SJSA1 (cell line): ENCODE measurements around the gene TCP11. TPM values are rescaled to one million over a fixed set of nuclear protein-coding genes. Genes with fewer than 3 reads are reported as not detected.
"Not testable (repeated sequence)": the region's sequence is repeated elsewhere in the genome, so short reads cannot be mapped to it uniquely, and the experiment has no call there.

Experiments
- DNase-seq, 2 experiments: peaks; one replicate each; pipeline ENCODE4 v3.0.0-alpha.2; 2015 to 2020; ENCODE audit warnings: low spot score in 2 of 2, low read depth in 1 of 2
- H3K27ac ChIP-seq: fragments of 250-450 bp; sonication (Bioruptor Pico); 2 replicates; pipeline ENCODE4 v1.5.1; 2020; ENCODE audit warnings: mild to moderate bottlenecking, moderate library complexity
- H3K27me3 ChIP-seq: fragments of 250-450 bp; sonication (Bioruptor Pico); replicated peaks from 2 replicates; pipeline ENCODE4 v1.5.1; 2020; ENCODE audit warnings: mild to moderate bottlenecking, moderate library complexity
- H3K36me3 ChIP-seq: fragments of 250-450 bp; sonication (Bioruptor Pico); 2 replicates; pipeline ENCODE4 v1.5.1; 2020; ENCODE audit warnings: mild to moderate bottlenecking
- H3K4me1 ChIP-seq: fragments of 250-450 bp; sonication (Bioruptor Pico); replicated peaks from 2 replicates; pipeline ENCODE4 v1.6.1; 2021; ENCODE audit warnings: mild to moderate bottlenecking
- H3K4me3 ChIP-seq: fragments of 250-450 bp; sonication (Bioruptor Pico); 2 replicates; pipeline ENCODE4 v1.5.1; 2020; ENCODE audit warnings: mild to moderate bottlenecking
- H3K9me3 ChIP-seq: fragments of 250-450 bp; sonication (Bioruptor Pico); replicated peaks from 2 replicates; pipeline ENCODE4 v1.5.1; 2020; ENCODE audit warnings: mild to moderate bottlenecking
- total RNA-seq: library from RNA; depleted of rRNA; stranded (reverse); fragments of >200 nt; shearing (Covaris generic); gene quantifications from 2 replicates; pipeline ENCODE4 v1.2.3, GENCODE V29; 2014

The TCP11 gene
- total RNA-seq, 1 experiment from 2014 or later = 1.6 TPM

DNA sequence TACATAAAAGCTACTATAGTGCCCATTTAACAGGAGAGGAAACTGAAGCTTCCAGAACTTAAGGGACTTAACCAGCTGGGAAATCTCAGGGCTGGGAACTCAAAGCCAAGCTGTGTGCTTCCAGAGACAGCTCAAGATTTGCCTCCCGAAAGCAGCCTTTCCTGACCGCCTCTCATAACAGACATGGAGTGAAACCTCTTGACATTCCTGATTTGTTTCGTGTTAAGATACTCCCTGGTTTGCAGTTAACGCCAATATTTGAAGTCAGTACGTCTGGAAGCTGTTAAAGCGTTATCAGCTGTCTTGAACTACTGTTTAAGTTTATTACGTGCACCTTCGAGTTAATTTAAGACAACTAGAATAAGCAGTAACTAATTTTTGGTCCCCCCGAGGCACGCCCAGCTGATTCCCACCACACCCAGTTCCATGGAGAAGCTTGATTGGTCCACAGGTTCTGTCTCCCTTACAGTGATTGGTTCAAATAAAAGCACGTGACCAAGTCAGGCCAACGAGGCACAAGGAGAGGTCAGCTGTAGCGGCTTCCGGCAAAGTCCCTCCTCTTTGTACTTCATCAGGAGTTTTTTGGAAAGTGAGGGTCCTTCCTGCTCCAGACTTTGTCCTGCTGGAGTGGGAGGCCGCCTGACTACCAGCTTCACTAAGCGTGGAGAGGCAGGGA, 8.9 kb upstream of the TCP11 start:
- DNase-seq = no peak
- Histone ChIP-seq H3K4me1 (peaks cover 57% of the 10 kb centered on the region), H3K27me3 (no peaks in the 10 kb centered on the region), H3K36me3 (no peaks in the 10 kb centered on the region), H3K4me3 (no peak overlapping the region), H3K27ac (0 out of 2 replicates have a peak overlapping the region, but pooled peaks have one; percentile 88), H3K9me3 (no peaks in the 10 kb centered on the region)

DNA sequence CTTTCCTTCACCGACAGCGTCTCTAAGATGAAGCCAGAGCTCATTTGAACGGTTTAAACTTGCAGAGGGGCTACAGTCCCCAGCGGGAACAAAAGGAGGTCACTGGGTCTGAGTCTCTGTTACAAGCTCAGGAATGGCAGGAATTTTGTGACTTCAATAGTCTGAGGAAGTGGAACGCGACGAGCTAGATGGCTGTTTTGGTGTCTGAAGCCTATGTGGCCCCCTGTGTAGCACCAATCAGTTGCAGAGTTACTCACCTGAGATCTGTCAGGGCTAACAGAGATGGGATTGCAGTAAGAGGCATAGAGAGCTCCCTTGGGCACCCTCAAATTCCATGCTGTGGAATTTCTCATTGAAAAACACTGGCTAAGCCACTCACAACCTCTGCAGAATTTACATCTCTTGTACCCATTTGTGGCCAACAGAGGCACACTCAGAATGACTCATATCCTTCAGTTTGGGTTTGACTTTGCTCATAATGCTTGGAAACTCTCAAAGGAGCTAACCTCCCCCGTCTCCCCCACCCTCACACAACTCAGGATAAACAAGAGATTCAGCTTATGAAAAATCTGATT, 7.1 kb upstream of the TCP11 start:
- H3K4me1 ChIP-seq = peaks cover 53% of the 10 kb centered on the region
- H3K27ac ChIP-seq = peak overlapping the region; percentile 88
- H3K36me3 ChIP-seq = no peaks in the 10 kb centered on the region
- peak; percentile 84 to 95 for DNase-seq
- peak overlapping the region; percentile 11 for H3K4me3 ChIP-seq
- H3K9me3 ChIP-seq = no peaks in the 10 kb centered on the region
- no peaks in the 10 kb centered on the region for H3K27me3 ChIP-seq

GRCh38 chr6:35147486-35147885, 6.3 kb upstream of the TCP11 start:
- DNase-seq = no peak
- no peaks in the 10 kb centered on the region for H3K9me3 ChIP-seq
- peak overlapping the region; percentile 88 for H3K27ac ChIP-seq
- H3K4me3 ChIP-seq = no peak overlapping the region
- no peaks in the 10 kb centered on the region for H3K27me3 ChIP-seq
- peaks cover 49% of the 10 kb centered on the region for H3K4me1 ChIP-seq
- no peaks in the 10 kb centered on the region for H3K36me3 ChIP-seq

GRCh38 chr6:35147026-35147425, 5.9 kb upstream of the TCP11 start:
- H3K36me3 ChIP-seq = no peaks in the 10 kb centered on the region
- H3K27me3 ChIP-seq = no peaks in the 10 kb centered on the region
- H3K4me3 ChIP-seq = no peak overlapping the region
- H3K9me3 ChIP-seq = no peaks in the 10 kb centered on the region
- DNase-seq = no peak
- H3K4me1 ChIP-seq = peaks cover 44% of the 10 kb centered on the region
- H3K27ac ChIP-seq = peak overlapping the region; percentile 88

GRCh38 chr6:35146453-35146852, 5.3 kb upstream of the TCP11 start:
- no peak overlapping the region for H3K4me3 ChIP-seq
- H3K27ac ChIP-seq = peak overlapping the region; percentile 88
- peaks cover 38% of the 10 kb centered on the region for H3K4me1 ChIP-seq
- DNase-seq = peak; percentile 73 to 80
- H3K36me3 ChIP-seq = no peaks in the 10 kb centered on the region
- H3K27me3 ChIP-seq = no peaks in the 10 kb centered on the region
- no peaks in the 10 kb centered on the region for H3K9me3 ChIP-seq

- Histone ChIP-seq H3K4me1 (peaks cover 37% of the 10 kb centered on the region), H3K4me3 (no peak overlapping the region), H3K36me3 (no peaks in the 10 kb centered on the region), H3K9me3 (no peaks in the 10 kb centered on the region), H3K27ac (no peak overlapping the region), H3K27me3 (no peaks in the 10 kb centered on the region)
- no peak for DNase-seq
These were observed 4.6 kb upstream of the TCP11 start for GRCh38 chr6:35145757-35146156.

DNA sequence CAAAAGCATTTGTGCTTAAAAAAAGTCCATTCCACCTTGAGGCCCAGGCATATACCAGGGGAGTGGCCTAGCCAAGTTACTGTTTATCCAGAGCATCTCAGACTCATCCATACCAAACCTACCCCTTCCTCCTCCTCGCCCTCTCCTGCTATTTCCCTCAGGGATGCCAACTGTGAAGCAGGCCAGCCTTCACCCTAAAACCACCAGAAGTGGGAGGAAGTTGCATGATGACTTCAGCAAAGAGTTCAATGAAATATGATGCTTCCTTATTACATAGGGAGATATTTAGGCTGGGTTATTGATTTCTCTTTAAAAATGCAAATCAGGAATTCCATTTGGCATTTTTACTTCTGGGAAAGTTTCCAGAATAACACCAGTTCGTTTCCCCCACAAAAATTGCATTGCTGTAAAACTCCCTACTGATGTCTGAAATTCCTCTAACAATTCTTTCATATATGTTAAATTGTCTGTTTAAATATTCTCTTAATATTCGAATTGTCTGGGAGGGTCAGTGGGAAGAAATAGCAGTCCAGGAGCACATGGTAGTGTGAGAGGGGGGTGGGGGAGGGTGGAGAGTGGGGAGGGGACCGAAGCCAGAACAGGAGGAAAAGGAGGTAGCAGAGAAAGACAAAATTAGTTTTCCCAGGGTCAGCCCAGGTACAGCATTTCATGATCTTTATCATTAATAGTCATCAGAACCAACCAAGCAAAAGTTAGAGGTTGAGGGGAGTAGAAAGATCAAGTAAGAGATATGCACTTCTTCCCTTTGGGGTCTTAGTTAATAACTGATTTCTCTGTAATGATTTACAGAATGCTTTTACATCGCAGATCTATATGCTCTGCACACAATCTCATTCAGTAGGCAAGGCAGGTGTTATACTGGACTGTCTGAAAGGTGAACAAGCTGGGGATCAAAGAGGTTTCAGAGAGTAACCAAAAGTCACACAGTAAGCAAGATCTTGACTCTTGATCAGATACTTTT, 1.7 kb upstream of the TCP11 start:
- Histone ChIP-seq H3K27ac (no peak overlapping the region), H3K9me3 (no peaks in the 10 kb centered on the region), H3K27me3 (no peaks in the 10 kb centered on the region), H3K4me1 (peaks cover 18% of the 10 kb centered on the region), H3K4me3 (no peak overlapping the region), H3K36me3 (no peaks in the 10 kb centered on the region)
- DNase-seq = no peak

GRCh38 chr6:35140639-35141006, 516 bp downstream of the TCP11 start:
- Histone ChIP-seq H3K27ac (no peak overlapping the region), H3K36me3 (no peaks in the 10 kb centered on the region), H3K27me3 (no peaks in the 10 kb centered on the region), H3K4me1 (0 out of 2 replicates have a peak, but pooled peaks cover 3% of the 10 kb centered on the region), H3K9me3 (no peaks in the 10 kb centered on the region), H3K4me3 (no peak overlapping the region)
- DNase-seq = no peak

DNA sequence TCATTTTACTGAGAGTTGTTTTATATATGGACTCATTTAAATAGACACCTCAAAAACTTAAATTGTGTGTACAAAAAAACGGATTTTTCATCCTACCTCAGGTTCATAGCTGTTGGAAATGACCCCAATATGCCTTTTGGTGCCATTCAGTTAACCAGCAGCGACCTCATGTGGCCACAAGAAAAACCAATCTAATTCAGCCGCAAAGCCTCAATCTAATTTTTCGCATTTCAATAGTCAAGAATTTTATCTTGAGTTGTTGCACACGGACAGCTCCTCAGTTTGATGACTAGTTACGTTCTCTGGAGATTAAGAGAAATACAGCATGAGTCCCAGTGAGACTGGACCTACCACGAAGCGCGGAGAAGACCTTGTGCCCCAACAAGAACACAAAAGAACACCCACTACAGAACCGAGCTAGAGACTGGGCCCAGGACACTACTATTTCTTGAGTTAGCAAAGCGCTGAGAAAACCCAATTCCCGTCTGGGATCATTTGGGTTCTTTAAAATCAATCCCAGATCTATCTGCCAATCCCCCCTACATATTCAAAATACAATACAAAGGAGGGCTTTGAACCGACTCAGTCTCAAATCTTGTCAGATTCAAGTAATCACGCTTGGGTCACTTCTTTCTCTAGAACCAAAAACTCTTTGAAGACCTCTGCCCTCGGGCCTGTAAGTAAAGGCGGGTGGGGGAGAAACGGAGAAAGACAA, 1.1 kb downstream of the TCP11 start:
- H3K4me3 ChIP-seq = no peak overlapping the region
- DNase-seq = peak; percentile 51
- H3K9me3 ChIP-seq = no peaks in the 10 kb centered on the region

DNA sequence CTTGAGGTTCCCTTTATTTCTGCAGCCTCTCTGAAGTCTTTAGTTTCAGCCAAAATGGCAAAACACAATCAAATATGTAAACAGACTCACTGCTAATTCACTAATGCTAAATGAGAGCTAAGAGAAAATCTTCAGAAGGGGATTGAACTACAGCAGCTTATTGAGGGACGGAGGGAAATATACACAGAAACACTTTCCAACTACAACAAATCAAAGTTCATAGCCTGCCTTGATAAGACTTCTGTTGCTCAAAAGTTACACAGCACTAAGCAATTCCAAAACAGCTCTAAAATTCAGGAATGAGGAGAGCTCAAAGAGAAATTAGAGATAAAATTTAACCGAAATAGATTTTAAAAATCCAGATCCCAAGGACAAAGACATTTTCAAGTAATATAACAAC, 1.7 kb downstream of the TCP11 start:
- no peaks in the 10 kb centered on the region for H3K36me3 ChIP-seq
- H3K27ac ChIP-seq = no peak overlapping the region
- H3K4me3 ChIP-seq = no peak overlapping the region
- no peaks in the 10 kb centered on the region for H3K27me3 ChIP-seq
- 0 out of 2 replicates have a peak, but pooled peaks cover 3% of the 10 kb centered on the region for H3K4me1 ChIP-seq
- no peak for DNase-seq
- H3K9me3 ChIP-seq = no peaks in the 10 kb centered on the region

More for the DNA sequence above, 1.1 kb downstream of the TCP11 start:
- Histone ChIP-seq H3K27me3 (no peaks in the 10 kb centered on the region), H3K36me3 (no peaks in the 10 kb centered on the region), H3K4me1 (0 out of 2 replicates have a peak, but pooled peaks cover 3% of the 10 kb centered on the region), H3K27ac (no peak overlapping the region)

GRCh38 chr6:35138191-35138590, 2.9 kb downstream of the TCP11 start:
- not testable (repeated sequence) for H3K4me3 ChIP-seq, H3K9me3 ChIP-seq, H3K27ac ChIP-seq, H3K27me3 ChIP-seq, H3K36me3 ChIP-seq, H3K4me1 ChIP-seq, DNase-seq

GRCh38 chr6:35136185-35136584, 5.0 kb downstream of the TCP11 start:
- Histone ChIP-seq H3K27ac (no peak overlapping the region), H3K4me1 (0 out of 2 replicates have a peak, but pooled peaks cover 3% of the 10 kb centered on the region), H3K27me3 (no peaks in the 10 kb centered on the region), H3K9me3 (no peaks in the 10 kb centered on the region), H3K4me3 (no peak overlapping the region), H3K36me3 (no peaks in the 10 kb centered on the region)
- DNase-seq = no peak

DNA sequence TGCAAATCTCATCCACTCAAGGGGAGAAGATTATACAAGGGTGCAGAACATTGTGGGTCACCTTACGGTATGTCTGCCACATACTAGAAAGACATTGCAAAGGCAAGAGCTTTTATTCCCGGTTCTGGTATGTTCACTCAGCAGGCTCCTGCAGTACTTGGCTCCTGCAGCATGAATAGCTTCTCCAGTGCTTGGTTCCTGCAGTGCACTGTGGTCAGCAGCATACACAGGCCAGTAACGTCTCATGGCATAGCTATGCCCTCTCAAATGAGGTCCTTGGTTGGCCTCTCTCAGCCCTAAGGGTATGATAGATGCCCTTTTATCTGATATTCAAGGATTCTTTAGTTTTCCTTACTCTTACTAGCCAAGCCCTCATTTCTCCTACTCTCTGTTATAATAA, 12.6 kb downstream of the TCP11 start:
- Histone ChIP-seq H3K36me3 (no peaks in the 10 kb centered on the region), H3K9me3 (no peaks in the 10 kb centered on the region), H3K27ac (no peak overlapping the region), H3K4me3 (no peak overlapping the region), H3K27me3 (no peaks in the 10 kb centered on the region), H3K4me1 (no peaks in the 10 kb centered on the region)
- no peak for DNase-seq
